HEK293T (cell line): Measurements from ENCODE around the gene TSC2.

Experiments used
- FOXK2 ChIP-seq: fragments of 450-650 bp; IDR thresholded peaks from 2 replicates; pipeline ENCODE4 v1.6.1; 2016; ENCODE audit warnings: mild to moderate bottlenecking
- HDGF ChIP-seq: fragments of 450-650 bp; IDR thresholded peaks from 2 replicates; pipeline ENCODE4 v1.6.1; 2017; ENCODE audit warnings: antibody characterized with exemption, borderline replicate concordance
- LEF1 ChIP-seq: fragments of 450-650 bp; IDR thresholded peaks from 2 replicates; pipeline ENCODE4 v1.6.1; 2017; ENCODE audit warnings: mild to moderate bottlenecking, borderline replicate concordance

DNA sequence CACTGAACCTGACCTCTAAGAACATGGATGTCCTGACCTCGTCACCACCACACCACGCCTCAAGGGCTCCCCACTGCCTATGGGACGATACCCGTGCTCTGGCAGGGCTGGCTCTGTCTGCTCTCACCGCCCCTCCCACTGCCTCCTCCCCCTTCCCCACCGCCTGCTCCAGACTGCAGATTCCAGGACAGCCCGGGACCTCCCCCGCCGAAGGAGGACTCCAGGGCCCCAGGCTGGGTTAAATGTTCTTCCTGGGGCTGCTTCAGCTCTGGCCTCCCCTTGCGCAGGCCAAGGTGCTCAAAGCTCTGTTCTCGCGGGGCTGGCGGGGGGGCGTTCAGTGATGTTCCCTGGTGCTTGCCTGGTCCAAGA, 25.1 kb upstream of the TSC2 start:
- TF ChIP-seq FOXK2 (no peak), HDGF (no peak), LEF1 (no peak)
